ENCODE results near the gene MLLT3.
A peak's percentile ranks its signal among the peaks of the same experiment; 100 is the strongest.

MLLT3 gene

GRCh38 chr9:20579524-20580314 is 42.6 kb downstream of the MLLT3 start:
- Histone ChIP-seq H3K36me3 (ENCODE audit: insufficient read depth, low read length) (peaks cover 14% of the 10 kb centered on the region; the same call in 1 of the 2 replicates), H3K4me3 (ENCODE audit: low read length, poor library complexity, severe bottlenecking) (no peak overlapping the region), H3K79me2 (ENCODE audit: insufficient read depth, low read length) (peaks cover 77% of the 10 kb centered on the region), H3K9me2 (replicated peaks; ENCODE audit: low read depth, low read length) (no peaks in the 10 kb centered on the region), H3K4me2 (ENCODE audit: low read depth, low read length, poor library complexity, severe bottlenecking) (peak overlapping the region; percentile 10), H3K4me1 (ENCODE audit: insufficient read depth, low read length, poor library complexity, severe bottlenecking) (peaks cover 19% of the 10 kb centered on the region), H3K27me3 (ENCODE audit: insufficient read depth, low read length, poor library complexity, severe bottlenecking) (no peaks in the 10 kb centered on the region), H2AFZ (ENCODE audit: low read length) (no peak overlapping the region), H3K9me3 (ENCODE audit: insufficient read depth, low read depth, low read length) (peaks cover 7% of the 10 kb centered on the region; the same call in 1 of the 2 replicates), H3F3A (ENCODE audit: low read depth) (no peaks in the 10 kb centered on the region), H3K9ac (ENCODE audit: low read depth, low read length, poor library complexity, severe bottlenecking) (no peak overlapping the region), H4K20me1 (ENCODE audit: insufficient read depth, low read length, poor library complexity, severe bottlenecking) (peaks cover 4% of the 10 kb centered on the region)
- no peak for TF ChIP-seq CTCF (conservative IDR thresholded peaks at IDR 0.05; ENCODE audit: low read length)
- no peak for TF ChIP-seq EZH2phosphoT487 (IDR thresholded peaks at IDR 0.05; ENCODE audit: borderline replicate concordance)

- Histone ChIP-seq H3K79me2 (ENCODE audit: insufficient read depth, low read length) (peaks cover 78% of the 10 kb centered on the region), H3K4me1 (ENCODE audit: insufficient read depth, low read length, poor library complexity, severe bottlenecking) (peaks cover 8% of the 10 kb centered on the region), H4K20me1 (ENCODE audit: insufficient read depth, low read length, poor library complexity, severe bottlenecking) (peaks cover 3% of the 10 kb centered on the region), H3K27me3 (ENCODE audit: insufficient read depth, low read length, poor library complexity, severe bottlenecking) (no peaks in the 10 kb centered on the region), H3K4me3 (ENCODE audit: low read length, poor library complexity, severe bottlenecking) (no peak overlapping the region), H3K4me2 (ENCODE audit: low read depth, low read length, poor library complexity, severe bottlenecking) (no peak overlapping the region), H3K36me3 (ENCODE audit: insufficient read depth, low read length) (peaks cover 10% of the 10 kb centered on the region; the same call in 1 of the 2 replicates), H2AFZ (ENCODE audit: low read length) (no peak overlapping the region), H3K9ac (ENCODE audit: low read depth, low read length, poor library complexity, severe bottlenecking) (no peak overlapping the region), H3K9me2 (replicated peaks; ENCODE audit: low read depth, low read length) (no peaks in the 10 kb centered on the region), H3K9me3 (ENCODE audit: insufficient read depth, low read depth, low read length) (peaks cover 7% of the 10 kb centered on the region; the same call in 1 of the 2 replicates), H3F3A (ENCODE audit: low read depth) (no peaks in the 10 kb centered on the region)
- TF ChIP-seq EZH2phosphoT487 (IDR thresholded peaks at IDR 0.05; ENCODE audit: borderline replicate concordance) (no peak), CTCF (conservative IDR thresholded peaks at IDR 0.05; ENCODE audit: low read length) (no peak)
These were observed 49.3 kb downstream of the MLLT3 start for GRCh38 chr9:20573023-20573422.

GRCh38 chr9:20570756-20571155 is 51.5 kb downstream of the MLLT3 start:
- H3K9me3 ChIP-seq (ENCODE audit: insufficient read depth, low read depth, low read length) = 0 out of 2 replicates have a peak, but pooled peaks cover 4% of the 10 kb centered on the region
- H3K4me3 ChIP-seq (ENCODE audit: low read length, poor library complexity, severe bottlenecking) = no peak overlapping the region
- H3K4me2 ChIP-seq (ENCODE audit: low read depth, low read length, poor library complexity, severe bottlenecking) = no peak overlapping the region
- H3K9me2 ChIP-seq (replicated peaks; ENCODE audit: low read depth, low read length) = no peaks in the 10 kb centered on the region
- peaks cover 76% of the 10 kb centered on the region for H3K79me2 ChIP-seq (ENCODE audit: insufficient read depth, low read length)
- TF ChIP-seq EZH2phosphoT487 (IDR thresholded peaks at IDR 0.05; ENCODE audit: borderline replicate concordance) (no peak), CTCF (conservative IDR thresholded peaks at IDR 0.05; ENCODE audit: low read length) (no peak)
- H3K4me1 ChIP-seq (ENCODE audit: insufficient read depth, low read length, poor library complexity, severe bottlenecking) = peaks cover 8% of the 10 kb centered on the region
- peaks cover 11% of the 10 kb centered on the region for H4K20me1 ChIP-seq (ENCODE audit: insufficient read depth, low read length, poor library complexity, severe bottlenecking)
- H3K36me3 ChIP-seq (ENCODE audit: insufficient read depth, low read length) = no peaks in the 10 kb centered on the region
- no peak overlapping the region for H2AFZ ChIP-seq (ENCODE audit: low read length)
- no peaks in the 10 kb centered on the region for H3K27me3 ChIP-seq (ENCODE audit: insufficient read depth, low read length, poor library complexity, severe bottlenecking)
- H3K9ac ChIP-seq (ENCODE audit: low read depth, low read length, poor library complexity, severe bottlenecking) = no peak overlapping the region
- H3F3A ChIP-seq (ENCODE audit: low read depth) = no peaks in the 10 kb centered on the region

Data from Loucy (cell line).